Right atrium auricular region (tissue), 2 donors: ENCODE results near the gene PLCG1. TPM values are rescaled to one million over a fixed set of nuclear protein-coding genes. Genes with fewer than 3 reads are reported as not detected.

Source experiments
- DNase-seq: peaks from one replicate; pipeline ENCODE4 v3.0.0-alpha.2; 2019; ENCODE audit warnings: low spot score
- H3K27ac ChIP-seq, 2 donors: fragments of 200-600 bp; sonication (generic); 1 replicate in 1 of 2; 2 replicates in 1 of 2; pipeline ENCODE4 v1.5.1; 2016 to 2019
- H3K27me3 ChIP-seq, 2 donors: fragments of 200-600 bp; sonication (generic); one replicate each; pipeline versions ENCODE4 v1.5.1 to v1.6.0; 2017 to 2019
- H3K36me3 ChIP-seq: fragments of 200-600 bp; sonication (generic); one replicate; pipeline ENCODE4 v1.5.1; 2016
- H3K4me1 ChIP-seq, 2 donors: fragments of 200-600 bp; sonication (generic); one replicate each; pipeline versions ENCODE4 v1.5.1 to v1.6.0; 2017 to 2019
- H3K4me3 ChIP-seq, 2 donors: fragments of 200-600 bp; sonication (generic); 1 replicate in 1 of 2; 2 replicates in 1 of 2; pipeline ENCODE4 v1.5.1; 2017 to 2019; ENCODE audit warnings: mild to moderate bottlenecking in 1 of 2, moderate library complexity in 1 of 2
- H3K9me3 ChIP-seq, 2 donors: fragments of 200-600 bp; sonication (generic); one replicate each; pipeline ENCODE4 v1.5.1; 2019
- CTCF ChIP-seq, 2 donors: fragments of 200-600 bp; sonication (generic); IDR thresholded peaks; one replicate each; pipeline ENCODE4 v1.5.1; 2019; ENCODE audit warnings: antibody characterized with exemption in 2 of 2
- total RNA-seq, 2 donors: library from RNA; depleted of rRNA; stranded (reverse); fragments of >200 nt; gene quantifications; one replicate each; pipeline ENCODE4 v1.1.0, GENCODE V29; 2016

Gene PLCG1
- total RNA-seq, 2 donors from 2014 or later, result 24.1 to 59.5 TPM

- H3K9me3 ChIP-seq, result no peaks in the 10 kb centered on the region
- H3K4me1 ChIP-seq, result peaks cover 0 to 49% of the 10 kb centered on the region in 2 donors
- no peaks in the 10 kb centered on the region for H3K27me3 ChIP-seq
- H3K4me3 ChIP-seq, result no peak overlapping the region
- H3K27ac ChIP-seq, result no peak overlapping the region
- peaks cover 17% of the 10 kb centered on the region for H3K36me3 ChIP-seq
- TF ChIP-seq CTCF (IDR thresholded peaks at IDR 0.05), result no peak
- DNase-seq, result peak; percentile 52
Measured at GRCh38 chr20:41179961-41180360, 42.6 kb downstream of the PLCG1 start.

- H3K27me3 ChIP-seq, result no peaks in the 10 kb centered on the region
- H3K4me3 ChIP-seq, result no peak overlapping the region
- no peaks in the 10 kb centered on the region for H3K9me3 ChIP-seq
- DNase-seq, result peak; percentile 50
- peaks cover 17% of the 10 kb centered on the region for H3K36me3 ChIP-seq
- peaks cover 0 to 41% of the 10 kb centered on the region in 2 donors for H3K4me1 ChIP-seq
- no peak overlapping the region for H3K27ac ChIP-seq
- TF ChIP-seq CTCF (IDR thresholded peaks at IDR 0.05), result no peak
Measured at GRCh38 chr20:41180599-41181333, 43.4 kb downstream of the PLCG1 start.

GRCh38 chr20:41181567-41181966 is 44.2 kb downstream of the PLCG1 start:
- H3K36me3 ChIP-seq, result peaks cover 17% of the 10 kb centered on the region
- H3K9me3 ChIP-seq, result no peaks in the 10 kb centered on the region
- H3K4me3 ChIP-seq, result no peak overlapping the region
- no peak overlapping the region for H3K27ac ChIP-seq
- H3K4me1 ChIP-seq, result peaks cover 0 to 34% of the 10 kb centered on the region in 2 donors
- peak; percentile 47 for DNase-seq
- no peaks in the 10 kb centered on the region for H3K27me3 ChIP-seq
- no peak for TF ChIP-seq CTCF (IDR thresholded peaks at IDR 0.05)

GRCh38 chr20:41182296-41183212 is 45.2 kb downstream of the PLCG1 start:
- Histone ChIP-seq H3K9me3 (no peaks in the 10 kb centered on the region), H3K4me3 (no peak overlapping the region), H3K27me3 (no peaks in the 10 kb centered on the region), H3K36me3 (peaks cover 17% of the 10 kb centered on the region), H3K4me1 (peaks cover 0 to 25% of the 10 kb centered on the region in 2 donors), H3K27ac (no peak overlapping the region)
- no peak for TF ChIP-seq CTCF (IDR thresholded peaks at IDR 0.05)
- DNase-seq, result peak; percentile 50

- Histone ChIP-seq H3K27ac (no peak overlapping the region), H3K36me3 (peaks cover 17% of the 10 kb centered on the region), H3K4me3 (no peak overlapping the region), H3K27me3 (no peaks in the 10 kb centered on the region), H3K4me1 (peaks cover 0 to 16% of the 10 kb centered on the region in 2 donors), H3K9me3 (no peaks in the 10 kb centered on the region)
- DNase-seq, result peak; percentile 36
- TF ChIP-seq CTCF (IDR thresholded peaks at IDR 0.05), result no peak
Measured at GRCh38 chr20:41183391-41183790, 46.0 kb downstream of the PLCG1 start.
